ENCODE measurements around the gene NADK. TPM values are rescaled to one million over a fixed set of nuclear protein-coding genes. Genes with fewer than 3 reads are reported as not detected.

NADK gene
- total RNA-seq, 2 donors from 2014 or later = 51.7 to 56.3 TPM

DNA sequence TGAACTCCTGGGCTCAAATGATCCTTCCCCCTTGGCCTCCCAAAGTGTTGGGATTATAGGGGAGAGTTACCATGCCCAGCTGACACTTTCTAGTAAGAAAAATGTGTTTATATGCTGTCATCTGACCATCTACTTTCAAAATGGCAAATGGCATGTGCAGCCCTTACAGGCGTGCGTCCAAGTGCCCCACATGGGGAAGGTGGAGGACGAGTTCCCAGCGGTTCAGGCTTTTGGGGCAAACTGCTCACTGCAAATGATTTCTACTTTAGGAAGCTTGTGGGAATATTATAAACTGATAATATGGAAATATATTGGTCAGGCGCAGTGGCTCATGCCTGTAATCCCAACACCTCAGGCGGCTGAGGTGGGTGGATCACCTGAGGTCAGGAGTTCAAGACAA, 41.5 kb upstream of the NADK start:
- no peaks in the 10 kb centered on the region for H3K9me3 ChIP-seq
- H3K27ac ChIP-seq = no peak overlapping the region
- DNase-seq (no peak), ATAC-seq (no peak)
- 98% methylated on average over 4 to 6 of the region's 6 CpGs for WGBS, 2 donors
- peaks cover 0 to 13% of the 10 kb centered on the region in 2 donors for H3K36me3 ChIP-seq (replicated peaks in 1 of 2; ENCODE audit: insufficient read depth in 1 of 2, low read depth in 2 of 2)
- H3K4me1 ChIP-seq = no peaks in the 10 kb centered on the region
- no peak overlapping the region for H3K4me3 ChIP-seq
- intact Hi-C loops (cut with DNase I) = no loop called here
- no peaks in the 10 kb centered on the region for H3K27me3 ChIP-seq
- TF ChIP-seq, protein P1, sequence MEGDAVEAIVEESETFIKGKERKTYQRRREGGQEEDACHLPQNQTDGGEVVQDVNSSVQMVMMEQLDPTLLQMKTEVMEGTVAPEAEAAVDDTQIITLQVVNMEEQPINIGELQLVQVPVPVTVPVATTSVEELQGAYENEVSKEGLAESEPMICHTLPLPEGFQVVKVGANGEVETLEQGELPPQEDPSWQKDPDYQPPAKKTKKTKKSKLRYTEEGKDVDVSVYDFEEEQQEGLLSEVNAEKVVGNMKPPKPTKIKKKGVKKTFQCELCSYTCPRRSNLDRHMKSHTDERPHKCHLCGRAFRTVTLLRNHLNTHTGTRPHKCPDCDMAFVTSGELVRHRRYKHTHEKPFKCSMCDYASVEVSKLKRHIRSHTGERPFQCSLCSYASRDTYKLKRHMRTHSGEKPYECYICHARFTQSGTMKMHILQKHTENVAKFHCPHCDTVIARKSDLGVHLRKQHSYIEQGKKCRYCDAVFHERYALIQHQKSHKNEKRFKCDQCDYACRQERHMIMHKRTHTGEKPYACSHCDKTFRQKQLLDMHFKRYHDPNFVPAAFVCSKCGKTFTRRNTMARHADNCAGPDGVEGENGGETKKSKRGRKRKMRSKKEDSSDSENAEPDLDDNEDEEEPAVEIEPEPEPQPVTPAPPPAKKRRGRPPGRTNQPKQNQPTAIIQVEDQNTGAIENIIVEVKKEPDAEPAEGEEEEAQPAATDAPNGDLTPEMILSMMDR (IDR thresholded peaks at IDR 0.05) = no peak
- TF ChIP-seq POLR2A (IDR thresholded peaks at IDR 0.05) = no peak

DNA sequence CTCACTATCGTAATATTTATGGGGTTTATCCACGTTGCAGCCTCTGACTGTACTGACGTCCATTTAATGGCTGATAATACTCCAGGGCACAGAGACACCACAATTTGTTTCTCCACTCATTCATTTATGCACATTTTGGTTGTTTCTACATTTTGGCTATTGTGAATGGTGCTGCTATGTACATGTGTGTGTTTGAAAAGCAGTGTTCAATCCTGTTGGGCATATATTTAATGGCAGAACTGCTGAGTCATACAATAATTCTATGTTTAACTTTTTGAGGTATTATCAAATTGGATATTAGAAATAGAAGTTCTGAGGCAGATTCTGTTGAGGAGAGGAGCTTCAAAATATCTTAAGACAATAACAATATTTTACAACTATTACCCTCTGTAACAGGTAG, 39.0 kb upstream of the NADK start:
- TF ChIP-seq, protein P1 (IDR thresholded peaks at IDR 0.05) = no peak
- no peak for TF ChIP-seq POLR2A (IDR thresholded peaks at IDR 0.05)
- intact Hi-C loops (cut with DNase I) = no loop called here
- ATAC-seq = no peak

DNA sequence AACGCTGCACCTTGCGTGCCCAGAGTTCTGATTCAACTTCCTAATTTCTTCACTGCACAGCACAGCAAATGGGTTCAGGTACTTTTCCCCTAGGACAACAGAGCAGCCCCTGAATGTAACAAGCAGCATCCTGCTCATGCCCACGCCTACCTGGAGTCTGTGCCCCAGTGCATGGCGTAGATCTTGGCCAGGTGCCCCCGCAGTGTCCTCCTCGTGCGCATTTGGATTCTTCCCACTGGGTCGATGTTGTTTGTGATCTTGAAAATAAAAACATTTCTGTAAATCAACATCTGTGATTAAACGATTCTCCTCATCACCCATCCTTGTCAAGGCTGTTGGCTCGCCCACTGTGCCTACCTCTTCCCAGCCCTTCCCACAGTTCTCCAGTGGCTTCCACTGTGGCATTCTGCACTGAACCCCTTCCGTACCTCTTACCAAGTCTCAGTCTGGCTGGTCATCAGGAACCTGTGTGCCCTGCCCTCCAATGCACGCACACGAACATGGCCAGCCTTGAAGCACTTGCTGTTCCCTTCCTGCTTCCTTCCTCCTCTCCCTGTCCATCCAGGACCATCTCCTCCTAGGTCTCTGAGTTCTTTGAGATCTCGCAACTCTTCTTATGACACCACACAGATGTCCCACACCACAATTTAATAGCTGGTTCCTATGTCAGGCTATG, 37.5 kb upstream of the NADK start:
- DNase-seq (no peak), ATAC-seq (no peak)
- Histone ChIP-seq H3K4me1 (no peaks in the 10 kb centered on the region), H3K4me3 (no peak overlapping the region), H3K9me3 (no peaks in the 10 kb centered on the region), H3K27me3 (no peaks in the 10 kb centered on the region), H3K36me3 (replicated peaks in 1 of 2; ENCODE audit: insufficient read depth in 1 of 2, low read depth in 2 of 2) (peaks cover 0 to 13% of the 10 kb centered on the region in 2 donors), H3K27ac (no peak overlapping the region)
- intact Hi-C loops (cut with DNase I) = no loop called here
- WGBS, 2 donors = 85 to 91% methylated on average over 14 of the region's 14 CpGs
- TF ChIP-seq, protein P1 (IDR thresholded peaks at IDR 0.05) = no peak
- no peak for TF ChIP-seq POLR2A (IDR thresholded peaks at IDR 0.05)

More for the DNA sequence above, 39.0 kb upstream of the NADK start:
- H3K27me3 ChIP-seq = no peaks in the 10 kb centered on the region
- no peak overlapping the region for H3K27ac ChIP-seq
- H3K9me3 ChIP-seq = no peaks in the 10 kb centered on the region
- no peaks in the 10 kb centered on the region for H3K4me1 ChIP-seq
- no peak for DNase-seq
- 81 to 85% methylated on average over 3 of the region's 3 CpGs for WGBS, 2 donors
- H3K4me3 ChIP-seq = no peak overlapping the region
- peaks cover 0 to 16% of the 10 kb centered on the region in 2 donors for H3K36me3 ChIP-seq (replicated peaks in 1 of 2; ENCODE audit: insufficient read depth in 1 of 2, low read depth in 2 of 2)

DNA sequence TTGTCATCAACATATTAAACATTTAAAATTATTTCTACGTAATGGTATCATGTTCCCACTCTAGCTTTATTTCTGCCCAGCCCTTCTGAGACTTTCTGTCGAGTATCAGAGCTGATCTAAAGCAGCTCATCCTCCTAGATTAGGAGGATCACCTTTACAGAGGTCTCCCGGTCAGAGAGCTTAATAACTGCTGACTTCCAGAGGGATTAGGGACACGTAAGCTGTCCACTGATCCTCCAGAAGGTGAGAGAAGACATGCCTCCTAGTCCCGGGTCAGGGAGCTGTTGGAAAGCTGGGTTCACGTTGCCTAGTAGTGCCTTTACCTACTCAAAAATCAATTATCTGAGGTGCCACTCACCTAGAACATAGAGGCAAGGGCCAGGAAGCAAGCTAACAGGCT, 31.2 kb upstream of the NADK start:
- no peak overlapping the region for H3K27ac ChIP-seq
- H3K27me3 ChIP-seq = no peaks in the 10 kb centered on the region
- H3K4me1 ChIP-seq = no peaks in the 10 kb centered on the region
- no peak for DNase-seq
- H3K9me3 ChIP-seq = no peaks in the 10 kb centered on the region
- intact Hi-C loops (cut with DNase I) = no loop called here
- peaks cover 9 to 13% of the 10 kb centered on the region in 2 donors for H3K36me3 ChIP-seq (replicated peaks in 1 of 2; ENCODE audit: insufficient read depth in 1 of 2, low read depth in 2 of 2)
- no peak overlapping the region for H3K4me3 ChIP-seq
- no peak for TF ChIP-seq POLR2A (IDR thresholded peaks at IDR 0.05)
- TF ChIP-seq, protein P1 (IDR thresholded peaks at IDR 0.05) = no peak
- ATAC-seq = no peak
- WGBS, 2 donors = 85 to 94% methylated on average over 6 of the region's 6 CpGs

DNA sequence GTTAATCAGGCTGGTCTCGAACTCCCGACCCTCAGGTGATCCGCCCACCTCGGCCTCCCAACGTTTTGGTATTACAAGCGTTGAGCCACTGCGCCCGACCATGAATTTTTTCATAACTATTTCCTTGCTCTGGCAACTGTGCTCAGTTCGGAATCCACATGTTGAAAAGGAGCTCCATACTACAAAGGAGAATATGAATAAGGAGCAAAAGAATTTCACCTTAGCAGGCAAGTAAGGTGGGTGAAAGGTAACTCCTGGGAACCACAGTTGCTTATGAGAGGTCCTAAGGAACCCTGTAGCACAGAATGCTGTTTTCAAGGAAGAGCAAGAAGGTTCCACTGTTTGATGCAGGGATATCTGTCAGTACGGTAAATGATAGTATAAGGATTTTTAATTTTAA, 29.9 kb upstream of the NADK start:
- DNase-seq (no peak), ATAC-seq (no peak)
- intact Hi-C loops (cut with DNase I) = no loop called here
- 95 to 97% methylated on average over 10 of the region's 10 CpGs for WGBS, 2 donors
- H3K4me1 ChIP-seq = no peaks in the 10 kb centered on the region
- H3K4me3 ChIP-seq = no peak overlapping the region
- peaks cover 9 to 16% of the 10 kb centered on the region in 2 donors for H3K36me3 ChIP-seq (replicated peaks in 1 of 2; ENCODE audit: insufficient read depth in 1 of 2, low read depth in 2 of 2)
- no peak overlapping the region for H3K27ac ChIP-seq
- no peaks in the 10 kb centered on the region for H3K9me3 ChIP-seq
- TF ChIP-seq, protein P1 (IDR thresholded peaks at IDR 0.05) = no peak
- no peak for TF ChIP-seq POLR2A (IDR thresholded peaks at IDR 0.05)
- no peaks in the 10 kb centered on the region for H3K27me3 ChIP-seq
